H1 (cell line): Measurements from ENCODE around the gene CDKN2B-AS1. TPM values are rescaled to one million over a fixed set of nuclear protein-coding genes. Genes with fewer than 3 reads are reported as not detected.

ENCODE experiments used
- CTCF ChIA-PET: fragments of 300-600 bp; sonication (Branson Sonifier 250); formaldehyde crosslinking; loops from one replicate; lab custom pipeline; 2021; ENCODE audit not compliant: partially characterized antibody; lab: Charles Lee
- POLR2A ChIA-PET: fragments of 300-600 bp; sonication (Branson Sonifier 250); formaldehyde crosslinking; loops from one replicate; lab custom pipeline; 2021; ENCODE audit warnings: inconsistent platforms; ENCODE audit not compliant: partially characterized antibody; lab: Charles Lee
- DNase-seq, 2 experiments: peaks; one replicate each; pipeline versions ENCODE4 v3.0.0 to v3.0.0-alpha.2; 2010 to 2022; ENCODE audit warnings: low spot score in 2 of 2, low read depth in 1 of 2, mixed read lengths in 1 of 2
- FAIRE-seq: peaks from 2 replicates; lab custom pipeline; 2011; peaks lifted over from hg19 to GRCh38; lab: Jason Lieb, UNC
- H2AFZ ChIP-seq: 2 replicates; pipeline ENCODE4 v1.8.1; 2012; ENCODE audit warnings: low read length, inconsistent platforms
- H2AK5ac ChIP-seq: 2 replicates; pipeline ENCODE4 v1.6.1; 2013; ENCODE audit warnings: low read depth, low read length
- H2BK120ac ChIP-seq: replicated peaks from 2 replicates; pipeline ENCODE3; 2013; ENCODE audit warnings: low read depth, low read length, inconsistent platforms
- H2BK12ac ChIP-seq: 2 replicates; pipeline ENCODE4 v1.6.1; 2013; ENCODE audit warnings: low read depth, low read length
- H2BK15ac ChIP-seq: 2 replicates; pipeline ENCODE4 v1.6.1; 2013; ENCODE audit warnings: low read length
- H2BK20ac ChIP-seq: 2 replicates; pipeline ENCODE4 v1.6.1; 2013; ENCODE audit warnings: low read length
- H2BK5ac ChIP-seq: 2 replicates; pipeline ENCODE4 v1.6.1; 2013; ENCODE audit warnings: low read depth, low read length
- H3K14ac ChIP-seq: 2 replicates; pipeline ENCODE4 v1.6.1; 2013; ENCODE audit warnings: inconsistent platforms; ENCODE audit not compliant: insufficient read length
- H3K18ac ChIP-seq: 2 replicates; pipeline ENCODE4 v1.6.1; 2013; ENCODE audit warnings: low read length; ENCODE audit errors: extremely low read depth
- H3K23ac ChIP-seq: 2 replicates; pipeline ENCODE4 v1.6.1; 2013; ENCODE audit warnings: inconsistent platforms; ENCODE audit not compliant: insufficient read length
- H3K23me2 ChIP-seq: 2 replicates; pipeline ENCODE4 v1.6.1; 2013; ENCODE audit warnings: low read depth, low read length
- H3K27ac ChIP-seq: 2 replicates; pipeline ENCODE4 v1.6.1; 2011; ENCODE audit warnings: low read depth, low read length, inconsistent platforms
- H3K27me3 ChIP-seq, 4 experiments: replicated peaks in 1 of 4; 1 replicate in 1 of 4; 2 replicates in 3 of 4; pipeline versions ENCODE4 v1.6.1 to v1.8.1; 2011 to 2013; ENCODE audit warnings: low read length in 3 of 4, mild to moderate bottlenecking in 3 of 4, inconsistent platforms in 2 of 4, mixed read lengths in 2 of 4, moderate library complexity in 1 of 4; ENCODE audit not compliant: control insufficient read depth in 3 of 4, insufficient read depth in 3 of 4; ENCODE audit errors: extremely low read depth in 1 of 4
- H3K36me3 ChIP-seq, 4 experiments: 2 replicates each; pipeline versions ENCODE4 v1.6.1 to v1.8.1; 2011 to 2013; ENCODE audit warnings: mild to moderate bottlenecking in 4 of 4, low read length in 3 of 4, moderate library complexity in 2 of 4, control low read depth in 1 of 4, inconsistent platforms in 1 of 4; ENCODE audit not compliant: insufficient read depth in 4 of 4, control insufficient read depth in 2 of 4
- H3K4ac ChIP-seq: replicated peaks from 2 replicates; pipeline ENCODE3; 2013; ENCODE audit warnings: low read length, low read depth, mixed read lengths, inconsistent platforms; ENCODE audit not compliant: insufficient read length
- H3K4me1 ChIP-seq, 4 experiments: replicated peaks in 1 of 4; 1 replicate in 1 of 4; 2 replicates in 3 of 4; pipeline versions ENCODE4 v1.6.1 to v1.8.1; 2011 to 2013; ENCODE audit warnings: low read length in 3 of 4, inconsistent platforms in 2 of 4, mixed read lengths in 1 of 4; ENCODE audit not compliant: insufficient read depth in 4 of 4, control insufficient read depth in 3 of 4
- H3K4me2 ChIP-seq, 2 experiments: 2 replicates each; pipeline versions ENCODE4 v1.6.1 to v1.8.1; 2011 to 2013; ENCODE audit warnings: low read depth in 2 of 2, low read length in 2 of 2, control low read depth in 1 of 2, inconsistent platforms in 1 of 2, mild to moderate bottlenecking in 1 of 2; ENCODE audit not compliant: insufficient read depth in 1 of 2
- H3K4me3 ChIP-seq, 4 experiments: fragments of 200-600, 300-600 bp in 1 of 4; sonication (generic), shearing (Covaris generic), sonication (Bioruptor Twin) in 1 of 4; 2 replicates each; pipeline versions ENCODE4 v1.5.1 to v1.8.1; 2011 to 2016; ENCODE audit warnings: low read length in 4 of 4, low read depth in 3 of 4, control low read depth in 2 of 4, inconsistent platforms in 2 of 4, mild to moderate bottlenecking in 2 of 4, mixed read lengths in 1 of 4, moderate library complexity in 1 of 4; ENCODE audit not compliant: insufficient read depth in 2 of 4; ENCODE audit errors: extremely low read depth in 1 of 4
- H3K56ac ChIP-seq: replicated peaks from 2 replicates; pipeline ENCODE3; 2013; ENCODE audit warnings: low read depth, mild to moderate bottlenecking, mixed read lengths, low read length, inconsistent platforms; ENCODE audit not compliant: insufficient read length
- H3K79me1 ChIP-seq: 2 replicates; pipeline ENCODE4 v1.6.1; 2013; ENCODE audit warnings: low read depth, low read length, control low read depth
- H3K79me2 ChIP-seq, 2 experiments: 2 replicates each; pipeline versions ENCODE4 v1.6.1 to v1.8.1; 2012 to 2013; ENCODE audit warnings: low read length in 2 of 2, mild to moderate bottlenecking in 2 of 2, inconsistent platforms in 1 of 2; ENCODE audit not compliant: insufficient read depth in 2 of 2, control insufficient read depth in 1 of 2
- H3K9ac ChIP-seq, 4 experiments: replicated peaks in 1 of 4; 1 replicate in 1 of 4; 2 replicates in 3 of 4; pipeline versions ENCODE4 v1.6.1 to v1.8.1; 2011 to 2013; ENCODE audit warnings: low read depth in 3 of 4, low read length in 3 of 4, control low read depth in 2 of 4, mild to moderate bottlenecking in 2 of 4, moderate library complexity in 2 of 4, inconsistent platforms in 1 of 4; ENCODE audit errors: extremely low read depth in 1 of 4
- H3K9me3 ChIP-seq, 2 experiments: 2 replicates each; pipeline versions ENCODE4 v1.6.1 to v1.8.1; 2012 to 2013; ENCODE audit warnings: mild to moderate bottlenecking in 2 of 2, moderate library complexity in 2 of 2, control low read depth in 1 of 2, inconsistent platforms in 1 of 2, low read depth in 1 of 2, low read length in 1 of 2, mixed read lengths in 1 of 2; ENCODE audit not compliant: insufficient read depth in 2 of 2
- H4K20me1 ChIP-seq, 2 experiments: replicated peaks in 1 of 2; 2 replicates each; pipeline versions ENCODE3 to v1.8.1; 2011 to 2013; ENCODE audit warnings: inconsistent platforms in 2 of 2, low read length in 2 of 2, mild to moderate bottlenecking in 1 of 2; ENCODE audit not compliant: insufficient read depth in 2 of 2, control insufficient read depth in 1 of 2
- H4K5ac ChIP-seq: 2 replicates; pipeline ENCODE4 v1.6.1; 2013; ENCODE audit warnings: low read length, low read depth, mixed read lengths, inconsistent platforms; ENCODE audit not compliant: insufficient read length
- H4K8ac ChIP-seq: 2 replicates; pipeline ENCODE4 v1.8.0; 2013; ENCODE audit warnings: mild to moderate bottlenecking, moderate library complexity, low read length, inconsistent platforms; ENCODE audit not compliant: insufficient read depth; ENCODE audit errors: extremely low read depth
- H4K91ac ChIP-seq: replicated peaks from 2 replicates; pipeline ENCODE3; 2013; ENCODE audit warnings: low read length, mixed read lengths, inconsistent platforms; ENCODE audit not compliant: insufficient read length
- CEBPB ChIP-seq: IDR thresholded peaks from 2 replicates; pipeline ENCODE4 v1.6.1; 2012; ENCODE audit warnings: low read depth, low read length
- WGBS, 2 experiments: shearing (Covaris generic) in 1 of 2; methylation state at CpG; one replicate each; pipeline versions ENCODE4 v1.1.6 to v1.1.7; 2013 to 2015; ENCODE audit warnings: low lambda C conversion rate in 2 of 2, mixed read lengths in 2 of 2, inconsistent platforms in 1 of 2, low coverage in 1 of 2, missing lambda C conversion rate in 1 of 2; ENCODE audit not compliant: insufficient replicate concordance in 2 of 2, insufficient coverage in 1 of 2, insufficient read length in 1 of 2; ENCODE audit errors: extremely low coverage in 1 of 2, missing lambda C conversion rate in 1 of 2; 5-methylcytosine and 5-hydroxymethylcytosine counted together
- polyA plus RNA-seq, 7 experiments: library from polyadenylated mRNA; depleted of rRNA in 3 of 7; stranded (reverse) in 5 of 7; unstranded in 2 of 7; fragments of >200 nt in 5 of 7; fragments of 200-250 nt in 2 of 7; gene quantifications; 1 replicate in 5 of 7; 2 replicates in 1 of 7; 4 replicates in 1 of 7; pipeline versions ENCODE4 v1.2.1 to v1.2.3, GENCODE V29; 2011 to 2013; ENCODE audit warnings: missing spikeins in 2 of 7, mixed read lengths in 2 of 7
- total RNA-seq: library from RNA; stranded (reverse); fragmentation: NEBNext Ultra II Directional; extraction: Animal tissue kit (Norgen Biotek cat#: 25700); gene quantifications from 2 replicates; pipeline ENCODE4 v1.2.1, GENCODE V29; 2021

The CDKN2B-AS1 gene
- total and polyA plus RNA-seq, 2 of the 8 experiments (the other 6 are each of a cell fraction or from before 2014, with no cell fraction given): not detected

GRCh38 chr9:22160221-22160620 is 165.6 kb downstream of the CDKN2B-AS1 start:
- Histone ChIP-seq H3K4me1 (no peaks in the 10 kb centered on the region), H2BK15ac (no peak overlapping the region), H3K4me3 (no peak overlapping the region), H3K79me2 (no peaks in the 10 kb centered on the region), H3K4me2 (no peak overlapping the region), H3K27ac (no peak overlapping the region), H2BK5ac (no peak overlapping the region), H2BK120ac (no peak overlapping the region), H3K4ac (no peak overlapping the region), H2BK12ac (no peak overlapping the region), H4K20me1 (no peaks in the 10 kb centered on the region), H3K79me1 (no peaks in the 10 kb centered on the region), H2AFZ (no peak overlapping the region), H3K18ac (no peak overlapping the region), H3K23ac (no peak overlapping the region), H3K14ac (no peak overlapping the region), H3K23me2 (no peaks in the 10 kb centered on the region), H3K36me3 (no peaks in the 10 kb centered on the region), H3K9me3 (no peaks in the 10 kb centered on the region), H4K91ac (no peak overlapping the region), H3K9ac (no peak overlapping the region), H2BK20ac (no peak overlapping the region), H2AK5ac (no peak overlapping the region), H3K27me3 (no peaks in the 10 kb centered on the region), H4K5ac (no peak overlapping the region), H3K56ac (no peak overlapping the region), H4K8ac (no peak overlapping the region)
- DNase-seq: no peak
- no peak for FAIRE-seq
- CTCF ChIA-PET: no interaction called here
- POLR2A ChIA-PET: no interaction called here
- 77% methylated on average over 1 of the region's 1 CpG; no CpG with 5 or more reads in 1 of the 2 experiments for WGBS, 2 experiments
- TF ChIP-seq CEBPB: no peak
